K562 (cell line): ENCODE measurements around the gene RCSD1. TPM values are rescaled to one million over a fixed set of nuclear protein-coding genes. Genes with fewer than 3 reads are reported as not detected.
A peak's percentile ranks its signal among the peaks of the same experiment; 100 is the strongest.

ENCODE experiments used
- FOXK2 ChIP-seq, 2 experiments: fragments of 450-650 bp; IDR thresholded peaks in 1 of 2; conservative IDR thresholded peaks in 1 of 2; 2 replicates each; pipeline ENCODE4 v1.6.1; 2016; ENCODE audit warnings: low read depth in 2 of 2, mild to moderate bottlenecking in 1 of 2
- FOXM1 ChIP-seq, 2 experiments: fragments of 450-650 bp in 1 of 2; sonication (generic) in 1 of 2; formaldehyde crosslinking in 1 of 2; IDR thresholded peaks; 2 replicates each; pipeline versions ENCODE4 v1.6.1 to v1.9.0; 2017 to 2022; ENCODE audit warnings: low read depth in 2 of 2, mild to moderate bottlenecking in 2 of 2, missing genetic modification reagents in 1 of 2, moderate library complexity in 1 of 2
- MGA ChIP-seq: fragments of 450-650 bp; IDR thresholded peaks from 2 replicates; pipeline ENCODE4 v1.6.1; 2016; ENCODE audit warnings: mild to moderate bottlenecking, moderate library complexity
- NEUROD1 ChIP-seq: fragments of 150-350 bp; IDR thresholded peaks from 2 replicates; pipeline ENCODE4 v1.6.1; 2014; ENCODE audit warnings: borderline replicate concordance, low read length, low read depth; ENCODE audit not compliant: partially characterized antibody
- TCF7 ChIP-seq: sonication (generic); IDR thresholded peaks from 2 replicates; pipeline ENCODE4 v1.6.1; 2016; ENCODE audit warnings: antibody characterized with exemption, borderline replicate concordance
- THAP12 ChIP-seq: fragments of 250-450 bp; sonication (Bioruptor Pico); IDR thresholded peaks from 2 replicates; pipeline ENCODE4 v1.9.0; 2021; ENCODE audit warnings: mild to moderate bottlenecking, inconsistent platforms
- ZFP91 ChIP-seq: sonication (generic); formaldehyde crosslinking; IDR thresholded peaks from 2 replicates; pipeline ENCODE4 v1.8.0; 2022; ENCODE audit warnings: mild to moderate bottlenecking, missing genetic modification reagents
- polyA plus RNA-seq, 8 experiments: library from polyadenylated mRNA; depleted of rRNA in 4 of 8; stranded (reverse) in 5 of 8; unstranded in 3 of 8; fragments of >200 nt; fragmentation: Nextera tagmentation in 2 of 8; fragmentation: Illumina TruSeq in 1 of 8; extraction: Ambion mirVana in 2 of 8; extraction: Trizol in 1 of 8; gene quantifications; 2 replicates each; pipeline versions ENCODE4 v1.2.1 to v1.2.3, GENCODE V29; 2011 to 2014; ENCODE audit warnings: inconsistent platforms in 1 of 8, missing spikeins in 1 of 8
- total RNA-seq, 7 experiments: library from RNA; depleted of rRNA in 6 of 7; stranded (reverse); fragments of >200 nt in 6 of 7; fragmentation: Illumina TruSeq in 2 of 7; extraction: Trizol in 2 of 7; gene quantifications; 2 replicates each; pipeline versions ENCODE4 v1.2.1 to v1.2.3, GENCODE V29; 2011 to 2021; ENCODE audit warnings: low replicate concordance in 1 of 7
- TF ChIP-seq, protein P1 (sequence below), 2 experiments: fragments of 450-650 bp; IDR thresholded peaks; 2 replicates each; pipeline ENCODE4 v1.6.1; 2016

RCSD1 gene
- total and polyA plus RNA-seq, 9 of the 15 experiments (the other 6 are each of a cell fraction or from before 2014, with no cell fraction given), result 7.8 to 69.8 (median 45.3) TPM

- TF ChIP-seq MGA (peak; percentile 53), FOXM1 (IDR thresholded peaks at IDR 0.05; ENCODE audit: low read depth) (no peak), FOXM1 (CRISPR knock-in tag; IDR thresholded peaks at IDR 0.05; ENCODE audit: low read depth) (0 out of 2 replicates have a peak, but pooled peaks have one; percentile 0), FOXK2 (conservative IDR thresholded peaks at IDR 0.05 in 1 of 2, IDR thresholded peaks at IDR 0.05 in 1 of 2; ENCODE audit: low read depth in 2 of 2) (no peak), NEUROD1 (no peak), TCF7 (no peak), THAP12 (CRISPR knock-in tag) (no peak), ZFP91 (CRISPR knock-in tag) (peak; percentile 30; the same call in 1 of the 2 replicates)
- TF ChIP-seq, protein P1, sequence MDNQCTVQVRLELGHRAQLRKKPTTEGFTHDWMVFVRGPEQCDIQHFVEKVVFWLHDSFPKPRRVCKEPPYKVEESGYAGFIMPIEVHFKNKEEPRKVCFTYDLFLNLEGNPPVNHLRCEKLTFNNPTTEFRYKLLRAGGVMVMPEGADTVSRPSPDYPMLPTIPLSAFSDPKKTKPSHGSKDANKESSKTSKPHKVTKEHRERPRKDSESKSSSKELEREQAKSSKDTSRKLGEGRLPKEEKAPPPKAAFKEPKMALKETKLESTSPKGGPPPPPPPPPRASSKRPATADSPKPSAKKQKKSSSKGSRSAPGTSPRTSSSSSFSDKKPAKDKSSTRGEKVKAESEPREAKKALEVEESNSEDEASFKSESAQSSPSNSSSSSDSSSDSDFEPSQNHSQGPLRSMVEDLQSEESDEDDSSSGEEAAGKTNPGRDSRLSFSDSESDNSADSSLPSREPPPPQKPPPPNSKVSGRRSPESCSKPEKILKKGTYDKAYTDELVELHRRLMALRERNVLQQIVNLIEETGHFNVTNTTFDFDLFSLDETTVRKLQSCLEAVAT (IDR thresholded peaks at IDR 0.05), result peak in 1 of 2 experiments; percentile 63; a peak in 2 of 4 replicates
Observed at GRCh38 chr1:167713330-167714081, 83.5 kb downstream of the RCSD1 start (continued).
